Mesenchymal stem cell (in vitro differentiated cells and primary cell): ENCODE results near the gene ME1.

Experiments
- DNase-seq: peaks from one replicate; pipeline ENCODE4 v3.0.0-alpha.2; 2013
- H2AFZ ChIP-seq: one replicate; pipeline ENCODE4 v1.6.1; 2013; ENCODE audit warnings: low read depth, mild to moderate bottlenecking, control low read depth, inconsistent platforms, low read length, moderate library complexity
- H2AK5ac ChIP-seq: 2 replicates; pipeline ENCODE4 v1.6.1; 2013; ENCODE audit warnings: low read length, moderate library complexity, mild to moderate bottlenecking, inconsistent platforms; ENCODE audit not compliant: severe bottlenecking
- H2BK120ac ChIP-seq: one replicate; pipeline ENCODE4 v1.6.1; 2013; ENCODE audit warnings: low read depth, mild to moderate bottlenecking, inconsistent platforms, low read length, moderate library complexity
- H2BK12ac ChIP-seq, 2 experiments: one replicate each; pipeline ENCODE4 v1.6.1; 2013; ENCODE audit warnings: inconsistent platforms in 2 of 2, low read length in 2 of 2, mild to moderate bottlenecking in 2 of 2, moderate library complexity in 2 of 2, control low read depth in 1 of 2
- H2BK15ac ChIP-seq: one replicate; pipeline ENCODE4 v1.6.1; 2013; ENCODE audit warnings: mild to moderate bottlenecking, low read depth, inconsistent platforms; ENCODE audit not compliant: poor library complexity, severe bottlenecking
- H2BK5ac ChIP-seq: 2 replicates; pipeline ENCODE4 v1.6.1; 2013; ENCODE audit warnings: low read depth, mild to moderate bottlenecking, low read length, control low read depth, inconsistent platforms; ENCODE audit not compliant: poor library complexity, severe bottlenecking
- H3K14ac ChIP-seq, 2 experiments: one replicate each; pipeline ENCODE4 v1.6.1; 2013; ENCODE audit warnings: inconsistent platforms in 2 of 2, low read length in 2 of 2, control low read depth in 1 of 2, mild to moderate bottlenecking in 1 of 2, moderate library complexity in 1 of 2
- H3K18ac ChIP-seq, 2 experiments: one replicate each; pipeline ENCODE4 v1.6.1; 2013; ENCODE audit warnings: inconsistent platforms in 2 of 2, low read length in 2 of 2, control low read depth in 1 of 2, low read depth in 1 of 2, mild to moderate bottlenecking in 1 of 2
- H3K23ac ChIP-seq, 2 experiments: one replicate each; pipeline ENCODE4 v1.6.1; 2013; ENCODE audit warnings: inconsistent platforms in 2 of 2, low read length in 2 of 2, mild to moderate bottlenecking in 2 of 2, moderate library complexity in 2 of 2, control low read depth in 1 of 2
- H3K27ac ChIP-seq: 2 replicates; pipeline ENCODE4 v1.5.1; 2013; ENCODE audit warnings: mild to moderate bottlenecking, moderate library complexity, low read length, control low read depth, inconsistent platforms; ENCODE audit not compliant: poor library complexity, severe bottlenecking
- H3K27me3 ChIP-seq, 2 experiments: 2 replicates each; pipeline versions ENCODE4 v1.6.1 to v1.7.0; 2013; ENCODE audit warnings: low read length in 2 of 2, mild to moderate bottlenecking in 2 of 2, moderate library complexity in 2 of 2, control low read depth in 1 of 2, inconsistent platforms in 1 of 2; ENCODE audit not compliant: control insufficient read depth in 1 of 2, insufficient read depth in 1 of 2
- H3K36me3 ChIP-seq, 2 experiments: 2 replicates each; pipeline versions ENCODE4 v1.6.1 to v1.7.0; 2013; ENCODE audit warnings: low read length in 2 of 2, control low read depth in 1 of 2, inconsistent platforms in 1 of 2, low read depth in 1 of 2, mild to moderate bottlenecking in 1 of 2; ENCODE audit not compliant: insufficient read depth in 2 of 2, control insufficient read depth in 1 of 2
- H3K4ac ChIP-seq, 2 experiments: one replicate each; pipeline ENCODE4 v1.6.1; 2013; ENCODE audit warnings: inconsistent platforms in 2 of 2, low read length in 2 of 2, mild to moderate bottlenecking in 2 of 2, moderate library complexity in 2 of 2, control low read depth in 1 of 2, low read depth in 1 of 2
- H3K4me1 ChIP-seq: 2 replicates; pipeline ENCODE4 v1.6.1; 2013; ENCODE audit warnings: low read depth, low read length, control low read depth; ENCODE audit not compliant: control insufficient read depth, insufficient read depth
- H3K4me2 ChIP-seq: 2 replicates; pipeline ENCODE4 v1.6.1; 2013; ENCODE audit warnings: low read length, mild to moderate bottlenecking, inconsistent platforms; ENCODE audit not compliant: poor library complexity, severe bottlenecking
- H3K4me3 ChIP-seq, 2 experiments: 2 replicates each; pipeline versions ENCODE4 v1.5.1 to v1.7.0; 2013; ENCODE audit warnings: low read length in 2 of 2, mild to moderate bottlenecking in 2 of 2, control low read depth in 1 of 2, low read depth in 1 of 2; ENCODE audit not compliant: insufficient read depth in 1 of 2
- H3K79me1 ChIP-seq: replicated peaks from 2 replicates; pipeline ENCODE4 v1.6.1; 2013; ENCODE audit warnings: mild to moderate bottlenecking, control low read depth, low read length, inconsistent platforms; ENCODE audit not compliant: poor library complexity, severe bottlenecking
- H3K9ac ChIP-seq: 2 replicates; pipeline ENCODE4 v1.7.0; 2013; ENCODE audit warnings: mild to moderate bottlenecking, low read length, moderate library complexity
- H3K9me3 ChIP-seq: 2 replicates; pipeline ENCODE4 v1.7.0; 2013; ENCODE audit warnings: mild to moderate bottlenecking, low read length; ENCODE audit not compliant: control insufficient read depth
- H4K8ac ChIP-seq: one replicate; pipeline ENCODE4 v1.6.1; 2013; ENCODE audit warnings: inconsistent platforms, mild to moderate bottlenecking, low read length, moderate library complexity
- H4K91ac ChIP-seq: one replicate; pipeline ENCODE4 v1.6.1; 2013; ENCODE audit warnings: mild to moderate bottlenecking, low read length, inconsistent platforms
- WGBS: methylation state at CpG from one replicate; pipeline ENCODE4 v1.1.7; 2013; ENCODE audit warnings: mixed read lengths; 5-methylcytosine and 5-hydroxymethylcytosine counted together

The ME1 gene

GRCh38 chr6:83193747-83194566, 236.9 kb downstream of the ME1 start:
- Histone ChIP-seq H3K36me3 (peaks cover 5 to 50% of the 10 kb centered on the region in 2 experiments), H2BK5ac (peak overlapping the region; percentile 62), H4K91ac (no peak overlapping the region), H3K14ac (no peak overlapping the region), H2AK5ac (no peak overlapping the region), H3K4me1 (peaks cover 9% of the 10 kb centered on the region), H3K9ac (peak overlapping the region; percentile 94), H3K27ac (no peak overlapping the region), H3K4ac (peak overlapping the region in 1 of 2 experiments; percentile 47), H2BK15ac (no peak overlapping the region), H3K9me3 (no peaks in the 10 kb centered on the region), H2AFZ (peak overlapping the region; percentile 76), H3K4me3 (peak overlapping the region; percentile 95 to 97), H2BK12ac (no peak overlapping the region), H3K23ac (no peak overlapping the region), H3K18ac (peak overlapping the region; percentile 87 to 88), H3K4me2 (peak overlapping the region; percentile 99), H4K8ac (peak overlapping the region; percentile 55), H2BK120ac (no peak overlapping the region), H3K79me1 (peaks cover 16% of the 10 kb centered on the region), H3K27me3 (no peaks in the 10 kb centered on the region)
- WGBS, result 2% methylated on average over 42 of the region's 44 CpGs
- peak; percentile 59 for DNase-seq

- H2BK15ac ChIP-seq, result no peak within 1 kb of the TSS
- H4K8ac ChIP-seq, result peak within 1 kb of the TSS; percentile 55
- H3K36me3 ChIP-seq, result peaks cover 5 to 58% of the 10 kb centered on the region in 2 experiments
- H4K91ac ChIP-seq, result peak within 1 kb of the TSS; percentile 57
- H2AFZ ChIP-seq, result peak within 1 kb of the TSS; percentile 97
- H2BK120ac ChIP-seq, result peak within 1 kb of the TSS; percentile 80
- peak within 1 kb of the TSS in 1 of 2 experiments; percentile 99 for H3K14ac ChIP-seq
- H2BK5ac ChIP-seq, result peak within 1 kb of the TSS; percentile 81
- H3K4me1 ChIP-seq, result peaks cover 6% of the 10 kb centered on the region
- peak within 1 kb of the TSS; percentile 87 to 93 for H3K18ac ChIP-seq
- peak within 1 kb of the TSS; percentile 99 for H3K4me2 ChIP-seq
- peak within 1 kb of the TSS; percentile 95 to 97 for H3K4me3 ChIP-seq
- 1% methylated on average over 82 of the region's 88 CpGs for WGBS
- no peaks in the 10 kb centered on the region for H3K9me3 ChIP-seq
- peak within 1 kb of the TSS; percentile 79 for H3K27ac ChIP-seq
- peak; percentile 93 for DNase-seq
- H3K4ac ChIP-seq, result peak within 1 kb of the TSS; percentile 39 to 92
- H2AK5ac ChIP-seq, result no peak within 1 kb of the TSS
- peaks cover 18% of the 10 kb centered on the region for H3K79me1 ChIP-seq
- peak within 1 kb of the TSS; percentile 94 for H3K9ac ChIP-seq
- H2BK12ac ChIP-seq, result peak within 1 kb of the TSS in 1 of 2 experiments; percentile 75
- no peaks in the 10 kb centered on the region for H3K27me3 ChIP-seq
- H3K23ac ChIP-seq, result peak within 1 kb of the TSS in 1 of 2 experiments; percentile 95
Measured at GRCh38 chr6:83192871-83193746, 237.7 kb downstream of the ME1 start, which contains the start of the genes PGM3 and RWDD2A. Gene PGM3, minus strand, starts transcription at chr6:83193265. Its CDS starts 2,253 bp downstream, at chr6:83191012. Gene RWDD2A, plus strand, starts transcription at chr6:83193357. Its CDS starts 1,095 bp downstream, at chr6:83194452.

- Histone ChIP-seq H3K4me1 (peaks cover 6% of the 10 kb centered on the region), H3K4me3 (peak overlapping the region; percentile 95 to 97), H2AK5ac (no peak overlapping the region), H3K14ac (peak overlapping the region in 1 of 2 experiments; percentile 99), H3K18ac (peak overlapping the region; percentile 79 to 93), H4K8ac (no peak overlapping the region), H3K4me2 (peak overlapping the region; percentile 61), H3K4ac (peak overlapping the region; percentile 39 to 92), H2BK12ac (no peak overlapping the region), H3K79me1 (peaks cover 17% of the 10 kb centered on the region), H2BK15ac (no peak overlapping the region), H3K36me3 (peaks cover 3 to 58% of the 10 kb centered on the region in 2 experiments), H2BK120ac (peak overlapping the region; percentile 64), H3K9ac (peak overlapping the region; percentile 94), H2AFZ (no peak overlapping the region), H2BK5ac (peak overlapping the region; percentile 81), H3K23ac (no peak overlapping the region), H3K27me3 (no peaks in the 10 kb centered on the region), H4K91ac (no peak overlapping the region), H3K27ac (peak overlapping the region; percentile 34), H3K9me3 (no peaks in the 10 kb centered on the region)
- WGBS, result 2% methylated on average over 4 of the region's 4 CpGs
- peak; percentile 26 for DNase-seq
Measured at GRCh38 chr6:83192456-83192855, 238.4 kb downstream of the ME1 start.
